Neural cell (in vitro differentiated cells): ENCODE data around the gene HIF1AN.

ENCODE experiments used
- CTCF ChIP-seq: fragments of 450-650 bp; IDR thresholded peaks from 2 replicates; pipeline ENCODE4 v1.5.1; 2014; ENCODE audit warnings: antibody characterized with exemption, mild to moderate bottlenecking, moderate library complexity; ENCODE audit not compliant: poor library complexity, severe bottlenecking
- EP300 ChIP-seq: fragments of 450-650 bp; conservative IDR thresholded peaks from 2 replicates; pipeline ENCODE4 v1.6.1; 2014; ENCODE audit warnings: antibody characterized with exemption, mild to moderate bottlenecking, moderate library complexity; ENCODE audit not compliant: poor library complexity, severe bottlenecking
- POLR2AphosphoS5 ChIP-seq: IDR thresholded peaks from 2 replicates; pipeline ENCODE4 v1.6.1; 2012
- REST ChIP-seq: IDR thresholded peaks from 2 replicates; pipeline ENCODE4 v1.6.1; 2012; ENCODE audit warnings: borderline replicate concordance

DNA sequence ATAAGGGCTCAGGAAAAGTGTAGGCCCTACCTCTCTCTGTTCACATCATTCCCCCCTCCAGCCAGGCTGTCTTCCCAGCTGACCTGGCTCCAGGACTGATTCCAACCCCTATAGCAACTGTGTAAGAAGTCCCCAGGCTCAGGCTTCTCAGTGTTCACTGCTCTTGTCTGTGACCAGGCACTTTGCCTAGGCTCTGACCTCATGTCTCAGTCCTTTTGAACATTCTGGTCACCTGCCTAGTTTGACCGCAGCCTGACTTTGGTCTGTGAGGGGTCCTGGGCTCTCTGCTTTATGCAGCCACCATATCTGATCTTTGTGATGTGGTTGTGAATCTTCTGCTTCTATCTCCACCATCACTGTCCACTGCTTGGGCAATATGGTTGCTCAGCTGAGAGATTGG lies 24.5 kb downstream of the HIF1AN start:
- no peak for TF ChIP-seq POLR2AphosphoS5
- TF ChIP-seq REST = no peak
- no peak for TF ChIP-seq CTCF
- no peak for TF ChIP-seq EP300
